ENCODE measurements around the gene CHRNA10. TPM values are rescaled to one million over a fixed set of nuclear protein-coding genes. Genes with fewer than 3 reads are reported as not detected.

CHRNA10 gene
- total and polyA plus RNA-seq, 2 of the 13 experiments (the other 11 are each of a cell fraction or from before 2014, with no cell fraction given) = 0.53 to 0.71 TPM

DNA sequence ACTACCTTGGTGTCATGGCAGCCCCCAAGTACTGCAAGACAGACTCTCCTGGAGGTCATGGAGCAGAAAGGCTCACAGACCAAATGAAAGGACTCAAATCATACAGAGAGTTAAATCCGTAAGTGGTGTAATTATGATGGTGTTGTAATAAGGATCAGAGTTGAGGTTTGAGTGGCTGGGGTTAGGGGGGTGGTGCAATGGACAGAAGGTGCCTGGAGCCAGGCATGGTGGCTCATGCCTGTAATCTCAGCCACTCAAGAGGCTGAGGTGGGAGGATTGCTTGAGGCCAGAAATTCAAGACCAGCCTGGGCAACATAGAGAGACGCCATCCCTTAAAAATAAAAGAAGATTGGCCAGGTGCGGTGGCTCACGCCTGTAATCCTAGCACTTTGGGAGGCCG lies 48.1 kb downstream of the CHRNA10 start:
- Histone ChIP-seq H3K4me2 (ENCODE audit: low read depth, low read length) (no peak overlapping the region), H3K4me1 (ENCODE audit: insufficient read depth, low read length) (no peaks in the 10 kb centered on the region), H3K27me3 (ENCODE audit: control insufficient read depth in 1 of 2, insufficient read depth in 2 of 2, low read length in 2 of 2) (peaks cover 1 to 12% of the 10 kb centered on the region in 2 experiments; a peak in 1 of 5 replicates), H4K20me1 (ENCODE audit: insufficient read depth, low read length) (no peaks in the 10 kb centered on the region), H3K9me3 (ENCODE audit: low read length) (no peaks in the 10 kb centered on the region), H3K27ac (ENCODE audit: extremely low read length, insufficient read depth, low read length) (no peak overlapping the region), H3K36me3 (replicated peaks in 1 of 2; ENCODE audit: control insufficient read depth in 1 of 2, insufficient read depth in 2 of 2, low read length in 2 of 2) (no peaks in the 10 kb centered on the region), H3K79me2 (ENCODE audit: insufficient read depth, low read length) (no peaks in the 10 kb centered on the region), H3K4me3 (replicated peaks in 1 of 3; ENCODE audit: insufficient read depth in 1 of 3, low read depth in 2 of 3, low read length in 3 of 3) (no peak overlapping the region), H2AFZ (ENCODE audit: low read length) (no peak overlapping the region), H3K9ac (ENCODE audit: insufficient read depth, low read depth, low read length) (no peak overlapping the region)
- WGBS (ENCODE audit: low lambda C conversion rate) = 49% methylated on average over 5 of the region's 5 CpGs
- no peak for ATAC-seq
- POLR2A ChIA-PET = no interaction called here
- BruUV-seq (replicated peaks) = no TSS peak
- CTCF ChIA-PET (ENCODE audit: low intra/inter-chr PET ratio, low total read pairs) = no interaction called here
- in situ Hi-C loops (cut with HindIII; ENCODE audit: extremely low pct_ligation_motif_present, low pct_unique_long_range_greater_than_20kb) = no loop called here
- no peak for FAIRE-seq
- intact Hi-C loops (cut with micrococcal nuclease; ENCODE audit: unreplicated experiment) = no loop called here
- DNase-seq (ENCODE audit: low spot score) = no peak
- no peak for TF ChIP-seq TAF1 (CRISPR knock-in tag; IDR thresholded peaks at IDR 0.05)
- no peak for TF ChIP-seq SRSF9 (IDR thresholded peaks at IDR 0.05; ENCODE audit: borderline replicate concordance, insufficient read depth, low read depth, low read length, poor library complexity, severe bottlenecking)
- TF ChIP-seq HOXD1 (CRISPR knock-in tag; IDR thresholded peaks at IDR 0.05) = no peak
- TF ChIP-seq, protein P1, sequence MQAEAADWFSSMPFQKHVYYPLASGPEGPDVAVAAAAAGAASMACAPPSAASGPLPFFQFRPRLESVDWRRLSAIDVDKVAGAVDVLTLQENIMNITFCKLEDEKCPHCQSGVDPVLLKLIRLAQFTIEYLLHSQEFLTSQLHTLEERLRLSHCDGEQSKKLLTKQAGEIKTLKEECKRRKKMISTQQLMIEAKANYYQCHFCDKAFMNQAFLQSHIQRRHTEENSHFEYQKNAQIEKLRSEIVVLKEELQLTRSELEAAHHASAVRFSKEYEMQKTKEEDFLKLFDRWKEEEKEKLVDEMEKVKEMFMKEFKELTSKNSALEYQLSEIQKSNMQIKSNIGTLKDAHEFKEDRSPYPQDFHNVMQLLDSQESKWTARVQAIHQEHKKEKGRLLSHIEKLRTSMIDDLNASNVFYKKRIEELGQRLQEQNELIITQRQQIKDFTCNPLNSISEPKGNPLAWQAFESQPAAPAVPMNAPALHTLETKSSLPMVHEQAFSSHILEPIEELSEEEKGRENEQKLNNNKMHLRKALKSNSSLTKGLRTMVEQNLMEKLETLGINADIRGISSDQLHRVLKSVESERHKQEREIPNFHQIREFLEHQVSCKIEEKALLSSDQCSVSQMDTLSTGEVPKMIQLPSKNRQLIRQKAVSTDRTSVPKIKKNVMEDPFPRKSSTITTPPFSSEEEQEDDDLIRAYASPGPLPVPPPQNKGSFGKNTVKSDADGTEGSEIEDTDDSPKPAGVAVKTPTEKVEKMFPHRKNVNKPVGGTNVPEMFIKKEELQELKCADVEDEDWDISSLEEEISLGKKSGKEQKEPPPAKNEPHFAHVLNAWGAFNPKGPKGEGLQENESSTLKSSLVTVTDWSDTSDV (CRISPR knock-in tag; IDR thresholded peaks at IDR 0.05) = no peak
- no peak for TF ChIP-seq SAP130 (CRISPR knock-in tag; IDR thresholded peaks at IDR 0.05; ENCODE audit: low read depth)
- TF ChIP-seq ZNF674 (CRISPR knock-in tag; IDR thresholded peaks at IDR 0.05; ENCODE audit: low read depth) = no peak
- TF ChIP-seq, protein P2, sequence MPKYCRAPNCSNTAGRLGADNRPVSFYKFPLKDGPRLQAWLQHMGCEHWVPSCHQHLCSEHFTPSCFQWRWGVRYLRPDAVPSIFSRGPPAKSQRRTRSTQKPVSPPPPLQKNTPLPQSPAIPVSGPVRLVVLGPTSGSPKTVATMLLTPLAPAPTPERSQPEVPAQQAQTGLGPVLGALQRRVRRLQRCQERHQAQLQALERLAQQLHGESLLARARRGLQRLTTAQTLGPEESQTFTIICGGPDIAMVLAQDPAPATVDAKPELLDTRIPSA (CRISPR knock-in tag; IDR thresholded peaks at IDR 0.05; ENCODE audit: borderline replicate concordance) = no peak
- TF ChIP-seq ELF1 (CRISPR knock-in tag; IDR thresholded peaks at IDR 0.05) = no peak
- TF ChIP-seq, protein P3, sequence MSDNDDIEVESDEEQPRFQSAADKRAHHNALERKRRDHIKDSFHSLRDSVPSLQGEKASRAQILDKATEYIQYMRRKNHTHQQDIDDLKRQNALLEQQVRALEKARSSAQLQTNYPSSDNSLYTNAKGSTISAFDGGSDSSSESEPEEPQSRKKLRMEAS (IDR thresholded peaks at IDR 0.05) = no peak
- no peak for TF ChIP-seq RFX5 (IDR thresholded peaks at IDR 0.05; ENCODE audit: low read depth, low read length)
- no peak for TF ChIP-seq XBP1 (CRISPR knock-in tag; IDR thresholded peaks at IDR 0.05)
- TF ChIP-seq, protein P4, sequence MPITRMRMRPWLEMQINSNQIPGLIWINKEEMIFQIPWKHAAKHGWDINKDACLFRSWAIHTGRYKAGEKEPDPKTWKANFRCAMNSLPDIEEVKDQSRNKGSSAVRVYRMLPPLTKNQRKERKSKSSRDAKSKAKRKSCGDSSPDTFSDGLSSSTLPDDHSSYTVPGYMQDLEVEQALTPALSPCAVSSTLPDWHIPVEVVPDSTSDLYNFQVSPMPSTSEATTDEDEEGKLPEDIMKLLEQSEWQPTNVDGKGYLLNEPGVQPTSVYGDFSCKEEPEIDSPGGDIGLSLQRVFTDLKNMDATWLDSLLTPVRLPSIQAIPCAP (CRISPR knock-in tag; IDR thresholded peaks at IDR 0.05; ENCODE audit: low read depth) = no peak
- TF ChIP-seq, protein P5, sequence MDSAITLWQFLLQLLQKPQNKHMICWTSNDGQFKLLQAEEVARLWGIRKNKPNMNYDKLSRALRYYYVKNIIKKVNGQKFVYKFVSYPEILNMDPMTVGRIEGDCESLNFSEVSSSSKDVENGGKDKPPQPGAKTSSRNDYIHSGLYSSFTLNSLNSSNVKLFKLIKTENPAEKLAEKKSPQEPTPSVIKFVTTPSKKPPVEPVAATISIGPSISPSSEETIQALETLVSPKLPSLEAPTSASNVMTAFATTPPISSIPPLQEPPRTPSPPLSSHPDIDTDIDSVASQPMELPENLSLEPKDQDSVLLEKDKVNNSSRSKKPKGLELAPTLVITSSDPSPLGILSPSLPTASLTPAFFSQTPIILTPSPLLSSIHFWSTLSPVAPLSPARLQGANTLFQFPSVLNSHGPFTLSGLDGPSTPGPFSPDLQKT (CRISPR knock-in tag; IDR thresholded peaks at IDR 0.05; ENCODE audit: borderline replicate concordance) = no peak
- no peak for TF ChIP-seq KAT2B (IDR thresholded peaks at IDR 0.05; ENCODE audit: borderline replicate concordance, low read depth, low read length)
- TF ChIP-seq, protein P6, sequence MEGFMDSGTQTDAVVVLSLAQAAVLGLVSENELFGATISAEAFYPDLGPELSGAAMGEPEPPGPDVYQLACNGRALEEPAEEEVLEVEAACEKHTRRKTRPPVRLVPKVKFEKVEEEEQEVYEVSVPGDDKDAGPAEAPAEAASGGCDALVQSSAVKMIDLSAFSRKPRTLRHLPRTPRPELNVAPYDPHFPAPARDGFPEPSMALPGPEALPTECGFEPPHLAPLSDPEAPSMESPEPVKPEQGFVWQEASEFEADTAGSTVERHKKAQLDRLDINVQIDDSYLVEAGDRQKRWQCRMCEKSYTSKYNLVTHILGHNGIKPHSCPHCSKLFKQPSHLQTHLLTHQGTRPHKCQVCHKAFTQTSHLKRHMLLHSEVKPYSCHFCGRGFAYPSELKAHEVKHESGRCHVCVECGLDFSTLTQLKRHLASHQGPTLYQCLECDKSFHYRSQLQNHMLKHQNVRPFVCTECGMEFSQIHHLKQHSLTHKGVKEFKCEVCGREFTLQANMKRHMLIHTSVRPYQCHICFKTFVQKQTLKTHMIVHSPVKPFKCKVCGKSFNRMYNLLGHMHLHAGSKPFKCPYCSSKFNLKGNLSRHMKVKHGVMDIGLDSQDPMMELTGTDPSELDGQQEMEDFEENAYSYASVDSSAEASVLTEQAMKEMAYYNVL (CRISPR knock-in tag; IDR thresholded peaks at IDR 0.05; ENCODE audit: borderline replicate concordance) = no peak
- TF ChIP-seq, protein P7, sequence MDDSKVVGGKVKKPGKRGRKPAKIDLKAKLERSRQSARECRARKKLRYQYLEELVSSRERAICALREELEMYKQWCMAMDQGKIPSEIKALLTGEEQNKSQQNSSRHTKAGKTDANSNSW (CRISPR knock-in tag; IDR thresholded peaks at IDR 0.05; ENCODE audit: borderline replicate concordance) = no peak
- no peak for TF ChIP-seq ZSCAN30 (CRISPR knock-in tag; IDR thresholded peaks at IDR 0.05)
- TF ChIP-seq RBAK (CRISPR knock-in tag; IDR thresholded peaks at IDR 0.05) = no peak
